Activated CD4-positive, alpha-beta T cell treated with anti-CD3 and anti-CD28 coated beads for 4 hours (primary cell): ENCODE data around the gene FRS3.
"Not testable (repeated sequence)": the region's sequence is repeated elsewhere in the genome, so short reads cannot be mapped to it uniquely, and the experiment has no call there.

Source experiments
- DNase-seq, 2 donors: peaks; one replicate each; pipeline ENCODE4 v3.0.0-alpha.2; 2020

FRS3 gene, protein sequence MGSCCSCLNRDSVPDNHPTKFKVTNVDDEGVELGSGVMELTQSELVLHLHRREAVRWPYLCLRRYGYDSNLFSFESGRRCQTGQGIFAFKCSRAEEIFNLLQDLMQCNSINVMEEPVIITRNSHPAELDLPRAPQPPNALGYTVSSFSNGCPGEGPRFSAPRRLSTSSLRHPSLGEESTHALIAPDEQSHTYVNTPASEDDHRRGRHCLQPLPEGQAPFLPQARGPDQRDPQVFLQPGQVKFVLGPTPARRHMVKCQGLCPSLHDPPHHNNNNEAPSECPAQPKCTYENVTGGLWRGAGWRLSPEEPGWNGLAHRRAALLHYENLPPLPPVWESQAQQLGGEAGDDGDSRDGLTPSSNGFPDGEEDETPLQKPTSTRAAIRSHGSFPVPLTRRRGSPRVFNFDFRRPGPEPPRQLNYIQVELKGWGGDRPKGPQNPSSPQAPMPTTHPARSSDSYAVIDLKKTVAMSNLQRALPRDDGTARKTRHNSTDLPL

GRCh38 chr6:41779788-41780550 is at the start of gene FRS3:
TSS of gene FRS3 (minus strand) at chr6:41779900. CDS start at chr6:41776987, 2,913 bp downstream.
- peak; percentile 98 to 99 for DNase-seq

DNA sequence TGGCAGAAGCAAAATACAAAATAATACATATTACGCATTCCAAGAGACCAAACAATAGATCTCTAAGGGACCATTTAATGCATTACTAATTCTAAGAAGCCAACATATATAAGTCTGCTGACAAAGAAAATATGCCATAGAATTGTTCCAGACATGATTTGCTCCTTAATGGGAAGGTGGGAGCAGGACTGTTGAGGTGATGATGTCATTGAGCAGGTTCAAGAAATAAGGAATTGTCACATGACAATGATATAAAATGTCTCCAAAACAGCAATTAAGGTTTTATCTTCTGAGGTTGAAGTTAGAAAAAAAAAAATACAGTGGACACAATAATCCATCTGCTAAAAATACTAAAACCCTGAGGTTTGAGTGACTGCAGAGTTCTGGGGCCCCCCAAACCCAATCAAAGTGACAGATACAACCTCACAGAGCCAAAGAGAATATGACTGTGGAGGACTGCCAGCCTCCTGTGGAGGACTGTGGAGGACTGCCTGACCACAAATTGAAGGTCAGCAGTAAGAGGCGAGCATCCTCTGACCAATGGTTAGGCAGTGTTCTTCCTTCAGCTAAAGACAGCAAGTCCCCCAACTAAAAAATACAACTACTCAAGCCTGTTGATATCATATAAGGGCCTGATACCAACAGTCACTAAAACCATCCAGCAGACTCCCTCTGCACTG is 46.8 kb upstream of the FRS3 start:
- no peak for DNase-seq

- DNase-seq: no peak
Observed at GRCh38 chr6:41824571-41825569, 45.2 kb upstream of the FRS3 start.

GRCh38 chr6:41823178-41823577 is 43.5 kb upstream of the FRS3 start:
- no peak for DNase-seq

- DNase-seq: no peak
Observed at GRCh38 chr6:41822021-41822420, 42.3 kb upstream of the FRS3 start.

GRCh38 chr6:41821266-41821665 is 41.6 kb upstream of the FRS3 start:
- DNase-seq: no peak

GRCh38 chr6:41818271-41819054 is 38.8 kb upstream of the FRS3 start:
- DNase-seq: no peak

- no peak for DNase-seq
Observed at GRCh38 chr6:41815587-41815986, 35.9 kb upstream of the FRS3 start.

GRCh38 chr6:41814629-41815028 is 34.9 kb upstream of the FRS3 start:
- no peak for DNase-seq

DNA sequence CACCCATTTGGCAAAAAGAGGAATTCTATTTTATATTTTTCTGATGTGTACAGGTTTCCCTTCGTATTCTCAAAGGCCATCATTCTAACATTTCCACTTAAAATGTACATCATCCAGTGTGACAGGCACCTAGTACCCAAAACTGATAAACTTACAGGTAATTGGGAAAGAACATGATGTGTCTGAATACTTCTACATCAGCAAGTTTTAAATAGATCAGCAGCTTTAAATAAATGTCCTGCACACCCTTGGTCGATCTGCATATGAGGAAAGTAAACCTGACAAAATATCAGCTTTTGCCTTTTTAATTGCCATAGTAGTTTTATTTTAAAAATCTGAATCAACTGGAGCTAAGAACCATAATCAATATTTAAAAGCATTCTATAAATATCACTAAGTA is 34.3 kb upstream of the FRS3 start:
- no peak for DNase-seq

GRCh38 chr6:41813469-41813868 is 33.8 kb upstream of the FRS3 start:
- no peak for DNase-seq

DNA sequence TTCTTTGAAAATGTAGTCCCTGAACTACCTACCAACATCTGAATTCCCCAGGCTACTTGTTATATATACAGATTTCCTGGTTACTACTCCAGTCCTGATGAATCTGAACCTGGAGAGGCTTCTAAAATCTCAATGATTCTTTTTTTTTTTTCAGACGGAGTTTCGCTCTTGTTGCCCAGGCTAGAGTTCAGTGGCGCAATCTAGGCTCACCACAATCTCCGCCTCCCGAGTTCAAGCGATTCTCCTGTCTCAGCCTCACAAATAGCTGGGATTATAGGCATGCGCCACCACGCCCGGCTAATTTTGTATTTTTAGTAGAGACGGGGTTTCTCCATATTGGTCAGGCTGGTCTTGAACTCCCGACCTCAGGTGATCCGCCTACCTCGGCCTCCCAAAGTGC is 32.2 kb upstream of the FRS3 start:
- DNase-seq: not testable (repeated sequence)

- DNase-seq: no peak
Observed at GRCh38 chr6:41811095-41811494, 31.4 kb upstream of the FRS3 start.

- DNase-seq: no peak
Observed at GRCh38 chr6:41805830-41806774, 26.4 kb upstream of the FRS3 start.

DNA sequence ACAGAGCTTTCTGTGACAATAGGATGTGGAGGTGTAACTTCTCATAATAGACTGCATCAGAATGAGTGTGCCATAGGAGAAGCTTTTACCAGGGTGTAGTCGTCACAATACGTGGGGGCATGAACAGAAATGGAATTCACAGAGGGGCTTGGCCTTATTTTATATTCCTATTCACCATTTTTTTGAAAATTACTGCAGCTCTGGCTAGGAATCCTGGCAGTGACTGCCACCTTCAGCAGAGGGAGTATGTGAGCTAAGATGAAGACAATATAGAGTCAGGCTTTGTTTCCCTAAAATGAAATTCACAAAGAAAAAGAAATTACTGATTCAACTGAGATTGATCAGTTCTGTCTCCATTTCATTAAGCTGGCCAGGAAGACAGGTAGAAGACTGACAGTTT is 21.7 kb upstream of the FRS3 start:
- DNase-seq: no peak

GRCh38 chr6:41799559-41799911 is 19.8 kb upstream of the FRS3 start:
- DNase-seq: no peak

- no peak for DNase-seq
Observed at GRCh38 chr6:41798901-41799558, 19.3 kb upstream of the FRS3 start.

- no peak for DNase-seq
Observed at GRCh38 chr6:41796474-41796873, 16.8 kb upstream of the FRS3 start.

- DNase-seq: no peak
Observed at GRCh38 chr6:41791984-41792383, 12.3 kb upstream of the FRS3 start.

- no peak for DNase-seq
Observed at GRCh38 chr6:41791305-41791704, 11.6 kb upstream of the FRS3 start.
